Gastrocnemius medialis (tissue), 4 donors: ENCODE measurements around the gene VAMP4. TPM values are rescaled to one million over a fixed set of nuclear protein-coding genes. Genes with fewer than 3 reads are reported as not detected.
A peak's percentile ranks its signal among the peaks of the same experiment; 100 is the strongest.
"Not testable (repeated sequence)": the region's sequence is repeated elsewhere in the genome, so short reads cannot be mapped to it uniquely, and the experiment has no call there.

ENCODE experiments used
- ATAC-seq, 2 donors: fragments of 150-250 bp; one replicate each; pipeline ENCODE4 v1.9.1; 2016
- DNase-seq, 2 donors: peaks; one replicate each; pipeline ENCODE4 v3.0.0-alpha.2; 2019
- H3K27ac ChIP-seq, 4 donors: fragments of 200-600 bp; sonication (generic); 1 replicate in 1 of 4; 2 replicates in 3 of 4; pipeline ENCODE4 v1.5.1; 2016 to 2018; ENCODE audit warnings: mild to moderate bottlenecking in 2 of 4, moderate library complexity in 1 of 4
- H3K27me3 ChIP-seq, 3 donors: fragments of 200-600 bp; sonication (generic) in 2 of 3; 1 replicate in 1 of 3; 2 replicates in 2 of 3; pipeline versions ENCODE4 v1.5.1 to v1.6.0; 2016 to 2019; ENCODE audit warnings: mild to moderate bottlenecking in 1 of 3, moderate library complexity in 1 of 3
- H3K36me3 ChIP-seq, 2 donors: fragments of 200-600 bp; sonication (generic) in 1 of 2; one replicate each; pipeline ENCODE4 v1.5.1; 2017 to 2018
- H3K4me1 ChIP-seq, 2 donors: fragments of 200-600 bp; sonication (generic) in 1 of 2; one replicate each; pipeline ENCODE4 v1.5.1; 2016 to 2017; ENCODE audit warnings: mild to moderate bottlenecking in 2 of 2
- H3K4me3 ChIP-seq, 4 donors: fragments of 200-600 bp; sonication (generic) in 3 of 4; 1 replicate in 1 of 4; 2 replicates in 3 of 4; pipeline ENCODE4 v1.5.1; 2016 to 2019; ENCODE audit warnings: mild to moderate bottlenecking in 2 of 4
- H3K9me3 ChIP-seq, 3 donors: fragments of 200-600 bp; sonication (generic) in 2 of 3; 1 replicate in 1 of 3; 2 replicates in 2 of 3; pipeline ENCODE4 v1.5.1; 2016 to 2019
- CTCF ChIP-seq, 5 experiments: fragments of 450-650 bp in 3 of 5; fragments of 200-600 bp in 2 of 5; sonication (generic) in 2 of 5; IDR thresholded peaks in 4 of 5; conservative IDR thresholded peaks in 1 of 5; 1 replicate in 4 of 5; 2 replicates in 1 of 5; pipeline ENCODE4 v1.5.1; 2016 to 2019; ENCODE audit warnings: antibody characterized with exemption in 5 of 5, mild to moderate bottlenecking in 3 of 5, moderate library complexity in 3 of 5
- POLR2A ChIP-seq, 2 donors: fragments of 450-650 bp; IDR thresholded peaks; one replicate each; pipeline ENCODE4 v1.6.1; 2017; ENCODE audit warnings: antibody characterized with exemption in 2 of 2, mild to moderate bottlenecking in 2 of 2, moderate library complexity in 2 of 2
- in situ Hi-C, 4 donors: fragments of 200-750 bp; cut with MboI; loops; one replicate each; pipeline versions ENCODE4 v1.15.0 to v1.8.0; 2017; ENCODE audit warnings: low sequenced_read_pairs in 4 of 4
- intact Hi-C: fragments of 100-400 bp; cut with DNase I; formaldehyde crosslinking; loops from one replicate; pipeline ENCODE4 v1.15.1; 2023; ENCODE audit warnings: low total_unique reads
- total RNA-seq, 4 donors: library from RNA; depleted of rRNA; stranded (reverse); fragments of >200 nt; gene quantifications; one replicate each; pipeline versions ENCODE4 v1.1.0 to v1.2.3, GENCODE V29; 2016

VAMP4 gene
- total RNA-seq, 4 donors from 2014 or later, result 4.6 to 11.1 (median 5.0) TPM

- in situ Hi-C loops, result no loop called here
Measured at GRCh38 chr1:171664976-171665375, 76.9 kb downstream of the VAMP4 start.

GRCh38 chr1:171663854-171664575 lies 77.8 kb downstream of the VAMP4 start:
- H3K9me3 ChIP-seq, result no peaks in the 10 kb centered on the region
- H3K4me1 ChIP-seq, result peaks cover 16 to 35% of the 10 kb centered on the region in 2 donors
- H3K27ac ChIP-seq, result peak overlapping the region; percentile 31 to 52 (median 40)
- no peaks in the 10 kb centered on the region for H3K36me3 ChIP-seq
- DNase-seq (no peak), ATAC-seq (no peak)
- in situ Hi-C loops, result no loop called here
- no peak overlapping the region for H3K4me3 ChIP-seq
- intact Hi-C loops, result no loop called here
- H3K27me3 ChIP-seq, result no peaks in the 10 kb centered on the region
- TF ChIP-seq POLR2A (IDR thresholded peaks at IDR 0.05) (no peak), CTCF (IDR thresholded peaks at IDR 0.05 in 4 of 5, conservative IDR thresholded peaks at IDR 0.05 in 1 of 5) (no peak)

More at GRCh38 chr1:171664976-171665375, 76.9 kb downstream of the VAMP4 start:
- H3K27me3 ChIP-seq, result no peaks in the 10 kb centered on the region
- H3K4me3 ChIP-seq, result no peak overlapping the region
- H3K27ac ChIP-seq, result peak overlapping the region in 1 of 4 donors; percentile 6
- TF ChIP-seq CTCF (IDR thresholded peaks at IDR 0.05 in 4 of 5, conservative IDR thresholded peaks at IDR 0.05 in 1 of 5) (no peak), POLR2A (IDR thresholded peaks at IDR 0.05) (no peak)
- no peaks in the 10 kb centered on the region for H3K9me3 ChIP-seq
- H3K4me1 ChIP-seq, result peaks cover 16 to 35% of the 10 kb centered on the region in 2 donors
- H3K36me3 ChIP-seq, result no peaks in the 10 kb centered on the region
- DNase-seq (no peak), ATAC-seq (no peak)
- intact Hi-C loops, result loop anchor here (5.0 kb wide), 1 partner anchor 77 kb away; the partner anchor contains the start of gene VAMP4

GRCh38 chr1:171663036-171663853 lies 78.6 kb downstream of the VAMP4 start:
- intact Hi-C loops (no loop called here), in situ Hi-C loops (no loop called here)
- DNase-seq, result no peak
- no peaks in the 10 kb centered on the region for H3K36me3 ChIP-seq
- H3K9me3 ChIP-seq, result no peaks in the 10 kb centered on the region
- peaks cover 16 to 35% of the 10 kb centered on the region in 2 donors for H3K4me1 ChIP-seq
- ATAC-seq, result peak in 1 of 2 donors; percentile 38
- no peaks in the 10 kb centered on the region for H3K27me3 ChIP-seq
- peak overlapping the region; percentile 31 to 52 (median 40) for H3K27ac ChIP-seq
- TF ChIP-seq CTCF (IDR thresholded peaks at IDR 0.05 in 4 of 5, conservative IDR thresholded peaks at IDR 0.05 in 1 of 5), result no peak
- TF ChIP-seq POLR2A (IDR thresholded peaks at IDR 0.05), result no peak
- no peak overlapping the region for H3K4me3 ChIP-seq

- intact Hi-C loops (no loop called here), in situ Hi-C loops (no loop called here)
- no peak overlapping the region for H3K27ac ChIP-seq
- no peaks in the 10 kb centered on the region for H3K9me3 ChIP-seq
- TF ChIP-seq CTCF (IDR thresholded peaks at IDR 0.05 in 4 of 5, conservative IDR thresholded peaks at IDR 0.05 in 1 of 5) (no peak), POLR2A (IDR thresholded peaks at IDR 0.05) (no peak)
- H3K36me3 ChIP-seq, result no peaks in the 10 kb centered on the region
- no peak for DNase-seq
- H3K4me3 ChIP-seq, result no peak overlapping the region
- peaks cover 11 to 26% of the 10 kb centered on the region in 2 donors for H3K4me1 ChIP-seq
- no peaks in the 10 kb centered on the region for H3K27me3 ChIP-seq
- ATAC-seq, result no peak
Measured at GRCh38 chr1:171661076-171661650, 80.7 kb downstream of the VAMP4 start.

GRCh38 chr1:171656206-171656605 lies 85.7 kb downstream of the VAMP4 start:
- peak overlapping the region in 1 of 4 donors; percentile 77 for H3K27ac ChIP-seq
- H3K36me3 ChIP-seq, H3K27me3 ChIP-seq, ATAC-seq, H3K4me3 ChIP-seq, H3K9me3 ChIP-seq, DNase-seq, in situ Hi-C loops, intact Hi-C loops: not testable (repeated sequence)
- peaks cover 26 to 31% of the 10 kb centered on the region in 2 donors for H3K4me1 ChIP-seq
